Ovary (tissue), 3 donors: ENCODE data around the gene NOTCH1.

Experiments
- POLR2A ChIP-seq: fragments of 450-650 bp; IDR thresholded peaks from one replicate; pipeline ENCODE4 v1.6.1; 2017; ENCODE audit warnings: antibody characterized with exemption, mild to moderate bottlenecking, moderate library complexity
- TF ChIP-seq, protein P1 (sequence below), 3 donors: fragments of 450-650 bp in 2 of 3; fragments of 200-600 bp in 1 of 3; IDR thresholded peaks; one replicate each; pipeline versions ENCODE4 v1.5.1 to v1.8.0; 2016 to 2022; ENCODE audit warnings: antibody characterized with exemption in 3 of 3, mild to moderate bottlenecking in 1 of 3
- donor health status: DM: no; HTN: no; CAD: no.

DNA sequence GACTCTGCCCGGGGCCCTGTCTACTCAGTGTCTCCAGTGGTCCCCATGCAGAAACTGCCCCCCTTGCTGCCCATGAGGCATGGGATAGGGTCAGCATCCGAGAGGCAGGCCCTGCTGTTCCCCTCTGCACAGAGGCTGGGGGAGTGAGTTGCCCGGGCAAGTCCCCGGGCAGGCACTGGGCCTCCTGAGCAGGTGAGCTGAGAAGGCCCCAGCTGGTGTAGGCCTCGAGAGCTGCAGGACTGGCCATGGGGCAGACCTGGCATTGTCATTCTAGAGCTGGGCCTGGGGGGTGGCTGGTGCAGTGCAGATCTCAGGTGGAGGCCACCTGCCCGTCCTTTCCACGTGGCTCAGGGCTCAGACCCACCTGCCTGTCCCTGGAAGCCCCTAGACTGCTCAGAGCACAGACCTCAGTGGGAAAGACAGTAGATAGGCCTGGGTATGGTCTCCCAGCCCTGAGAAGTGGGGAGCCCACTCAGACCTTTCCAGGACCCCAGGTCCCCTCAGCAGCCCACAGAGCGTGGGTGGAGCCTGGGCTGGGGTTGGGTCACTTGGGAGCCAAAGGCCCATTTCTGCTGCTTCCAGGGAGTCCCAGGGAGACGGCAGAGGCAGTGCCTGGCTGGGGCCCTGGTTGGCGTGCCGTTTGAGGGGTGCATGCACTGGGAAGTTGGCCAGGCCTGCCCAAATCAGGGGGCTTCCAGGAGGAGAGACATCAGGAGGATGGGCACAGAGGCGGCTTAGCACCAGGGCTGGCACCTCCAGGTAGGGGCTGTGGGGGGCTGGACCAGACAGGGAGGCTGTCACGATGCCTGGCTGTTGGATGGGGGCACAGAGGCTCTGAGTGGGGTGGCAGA lies 4.8 kb upstream of the NOTCH1 start:
- TF ChIP-seq, protein P1, sequence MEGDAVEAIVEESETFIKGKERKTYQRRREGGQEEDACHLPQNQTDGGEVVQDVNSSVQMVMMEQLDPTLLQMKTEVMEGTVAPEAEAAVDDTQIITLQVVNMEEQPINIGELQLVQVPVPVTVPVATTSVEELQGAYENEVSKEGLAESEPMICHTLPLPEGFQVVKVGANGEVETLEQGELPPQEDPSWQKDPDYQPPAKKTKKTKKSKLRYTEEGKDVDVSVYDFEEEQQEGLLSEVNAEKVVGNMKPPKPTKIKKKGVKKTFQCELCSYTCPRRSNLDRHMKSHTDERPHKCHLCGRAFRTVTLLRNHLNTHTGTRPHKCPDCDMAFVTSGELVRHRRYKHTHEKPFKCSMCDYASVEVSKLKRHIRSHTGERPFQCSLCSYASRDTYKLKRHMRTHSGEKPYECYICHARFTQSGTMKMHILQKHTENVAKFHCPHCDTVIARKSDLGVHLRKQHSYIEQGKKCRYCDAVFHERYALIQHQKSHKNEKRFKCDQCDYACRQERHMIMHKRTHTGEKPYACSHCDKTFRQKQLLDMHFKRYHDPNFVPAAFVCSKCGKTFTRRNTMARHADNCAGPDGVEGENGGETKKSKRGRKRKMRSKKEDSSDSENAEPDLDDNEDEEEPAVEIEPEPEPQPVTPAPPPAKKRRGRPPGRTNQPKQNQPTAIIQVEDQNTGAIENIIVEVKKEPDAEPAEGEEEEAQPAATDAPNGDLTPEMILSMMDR (IDR thresholded peaks at IDR 0.05) = no peak
- TF ChIP-seq POLR2A = no peak
